ENCODE data around the gene NFXL1.

- no peak for TF ChIP-seq POLR2AphosphoS5 (IDR thresholded peaks at IDR 0.05; ENCODE audit: low read depth, low read length)
- no peak for TF ChIP-seq REST (IDR thresholded peaks at IDR 0.05; ENCODE audit: insufficient read depth in 1 of 2, low read depth in 2 of 2, low read length in 1 of 2)
- no peak for TF ChIP-seq CTCF (IDR thresholded peaks at IDR 0.05)
Measured at GRCh38 chr4:47860305-47860704, 54.1 kb downstream of the NFXL1 start.
